ENCODE measurements around the gene ADARB2.

ADARB2 gene

DNA sequence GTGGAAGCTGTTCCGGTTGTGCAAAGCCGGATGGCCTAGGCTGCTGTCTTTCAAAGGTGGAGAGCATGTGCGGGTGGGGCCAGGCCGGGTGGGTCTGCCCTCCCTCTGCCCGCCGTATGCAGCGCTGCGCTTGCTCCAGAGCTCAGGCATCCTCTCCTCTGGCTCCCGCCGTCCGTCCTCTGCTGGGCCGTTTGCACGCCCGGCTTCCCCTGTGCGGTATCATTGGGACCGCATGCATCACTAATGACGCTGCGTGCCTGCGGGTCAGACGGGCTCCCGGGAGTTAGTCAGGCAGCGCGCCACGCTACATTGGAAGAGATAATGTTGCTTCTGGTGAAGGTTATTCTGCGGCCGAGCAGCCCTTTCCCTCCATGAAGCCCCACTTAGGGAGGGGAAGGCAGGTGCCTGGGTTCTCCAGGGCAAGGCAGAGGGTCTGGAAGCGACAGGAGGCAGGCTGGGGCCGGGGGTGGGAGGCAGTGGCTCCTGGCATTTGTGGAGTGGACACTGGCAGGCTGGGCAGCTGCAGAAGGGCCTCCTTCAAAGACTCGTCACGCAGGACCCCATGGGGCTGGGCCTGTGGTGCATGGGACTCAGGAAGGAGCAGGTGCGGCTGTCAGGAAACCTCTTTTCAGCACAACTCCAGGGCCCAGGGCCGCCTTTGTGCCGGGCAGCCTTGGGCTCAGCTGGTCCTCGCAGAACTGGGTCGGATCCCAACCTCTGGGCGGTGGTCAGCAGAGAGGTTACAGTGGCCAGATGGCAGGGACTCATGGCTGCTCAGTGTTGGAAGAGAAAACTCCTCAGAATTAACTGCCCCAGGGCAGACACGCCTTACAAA lies 362.6 kb downstream of the ADARB2 start:
- no peak for DNase-seq (ENCODE audit: low read depth)
- TF ChIP-seq, protein P1, sequence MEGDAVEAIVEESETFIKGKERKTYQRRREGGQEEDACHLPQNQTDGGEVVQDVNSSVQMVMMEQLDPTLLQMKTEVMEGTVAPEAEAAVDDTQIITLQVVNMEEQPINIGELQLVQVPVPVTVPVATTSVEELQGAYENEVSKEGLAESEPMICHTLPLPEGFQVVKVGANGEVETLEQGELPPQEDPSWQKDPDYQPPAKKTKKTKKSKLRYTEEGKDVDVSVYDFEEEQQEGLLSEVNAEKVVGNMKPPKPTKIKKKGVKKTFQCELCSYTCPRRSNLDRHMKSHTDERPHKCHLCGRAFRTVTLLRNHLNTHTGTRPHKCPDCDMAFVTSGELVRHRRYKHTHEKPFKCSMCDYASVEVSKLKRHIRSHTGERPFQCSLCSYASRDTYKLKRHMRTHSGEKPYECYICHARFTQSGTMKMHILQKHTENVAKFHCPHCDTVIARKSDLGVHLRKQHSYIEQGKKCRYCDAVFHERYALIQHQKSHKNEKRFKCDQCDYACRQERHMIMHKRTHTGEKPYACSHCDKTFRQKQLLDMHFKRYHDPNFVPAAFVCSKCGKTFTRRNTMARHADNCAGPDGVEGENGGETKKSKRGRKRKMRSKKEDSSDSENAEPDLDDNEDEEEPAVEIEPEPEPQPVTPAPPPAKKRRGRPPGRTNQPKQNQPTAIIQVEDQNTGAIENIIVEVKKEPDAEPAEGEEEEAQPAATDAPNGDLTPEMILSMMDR (conservative IDR thresholded peaks at IDR 0.05; ENCODE audit: control insufficient read depth, insufficient read depth, low read depth, low read length), result no peak
- no peak overlapping the region for H3K4me3 ChIP-seq (ENCODE audit: control insufficient read depth, low read depth, low read length)

DNA sequence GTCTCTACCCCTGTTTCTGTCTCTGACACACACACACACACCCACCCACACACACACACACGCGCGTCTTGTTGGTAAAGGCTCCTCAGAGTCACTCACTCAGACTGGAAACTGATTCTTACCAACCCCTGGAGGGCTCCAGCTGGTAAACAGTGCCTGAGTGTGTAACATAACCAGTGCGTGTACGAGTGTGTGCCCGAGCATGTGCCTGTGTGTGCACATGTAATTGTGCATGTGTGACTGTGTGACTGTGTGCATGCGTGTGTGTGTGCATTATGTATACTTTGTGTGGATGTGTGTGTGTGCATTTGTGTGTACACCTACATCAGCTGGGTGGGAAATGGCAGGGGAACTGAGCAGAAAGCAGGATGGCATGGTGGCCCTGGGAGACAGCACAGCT lies 364.0 kb downstream of the ADARB2 start:
- no peak overlapping the region for H3K4me3 ChIP-seq (ENCODE audit: control insufficient read depth, low read depth, low read length)
- DNase-seq (ENCODE audit: low read depth), result no peak
- TF ChIP-seq, protein P1 (conservative IDR thresholded peaks at IDR 0.05; ENCODE audit: control insufficient read depth, insufficient read depth, low read depth, low read length), result no peak

DNA sequence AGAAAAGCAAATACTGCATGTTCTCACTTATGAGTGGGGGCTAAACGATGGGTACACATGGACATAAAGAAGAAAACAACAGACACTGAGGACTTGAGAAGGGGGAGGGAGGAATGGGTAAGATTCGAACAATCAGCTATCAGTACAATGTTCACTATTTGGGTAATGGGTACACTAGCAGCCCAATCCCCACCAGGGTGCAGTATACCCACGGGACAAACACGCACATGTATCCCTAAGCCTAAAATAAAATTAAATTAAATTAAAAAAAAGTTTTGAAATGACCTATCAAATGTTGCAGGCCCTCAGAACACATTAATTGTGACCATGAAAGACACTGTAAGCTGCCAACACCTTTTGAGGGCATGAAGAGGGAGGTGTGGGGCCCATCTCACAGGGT lies 365.1 kb downstream of the ADARB2 start:
- DNase-seq (ENCODE audit: low read depth), result no peak

DNA sequence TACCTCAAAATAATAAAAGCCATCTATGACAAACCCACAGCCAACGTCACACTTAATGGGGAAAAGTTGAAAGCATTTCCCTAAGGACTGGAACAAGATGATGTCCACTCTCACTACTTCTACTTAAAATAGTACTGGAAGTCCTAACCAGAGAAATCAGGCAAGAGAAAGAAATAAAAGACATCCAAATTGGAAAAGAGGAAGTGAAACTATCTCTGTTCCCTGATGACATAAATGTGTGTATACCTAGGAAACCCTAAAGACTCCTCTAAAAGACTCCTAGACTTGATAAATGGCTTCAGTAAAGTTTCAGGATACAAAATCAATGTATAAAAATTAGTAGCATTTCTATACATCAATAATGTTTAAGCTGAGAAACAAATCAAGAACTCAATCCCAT lies 367.0 kb downstream of the ADARB2 start:
- no peak for DNase-seq (ENCODE audit: low read depth)
- TF ChIP-seq, protein P1 (conservative IDR thresholded peaks at IDR 0.05; ENCODE audit: control insufficient read depth, insufficient read depth, low read depth, low read length), result no peak
- no peak overlapping the region for H3K4me3 ChIP-seq (ENCODE audit: control insufficient read depth, low read depth, low read length)

More for the DNA sequence above, 365.1 kb downstream of the ADARB2 start:
- H3K4me3 ChIP-seq (ENCODE audit: control insufficient read depth, low read depth, low read length), result no peak overlapping the region
- TF ChIP-seq, protein P1 (conservative IDR thresholded peaks at IDR 0.05; ENCODE audit: control insufficient read depth, insufficient read depth, low read depth, low read length), result no peak

- no peak overlapping the region for H3K4me3 ChIP-seq (ENCODE audit: control insufficient read depth, low read depth, low read length)
- TF ChIP-seq, protein P1 (conservative IDR thresholded peaks at IDR 0.05; ENCODE audit: control insufficient read depth, insufficient read depth, low read depth, low read length), result no peak
- no peak for DNase-seq (ENCODE audit: low read depth)
Observed at GRCh38 chr10:1369665-1370064, 367.7 kb downstream of the ADARB2 start.

DNA sequence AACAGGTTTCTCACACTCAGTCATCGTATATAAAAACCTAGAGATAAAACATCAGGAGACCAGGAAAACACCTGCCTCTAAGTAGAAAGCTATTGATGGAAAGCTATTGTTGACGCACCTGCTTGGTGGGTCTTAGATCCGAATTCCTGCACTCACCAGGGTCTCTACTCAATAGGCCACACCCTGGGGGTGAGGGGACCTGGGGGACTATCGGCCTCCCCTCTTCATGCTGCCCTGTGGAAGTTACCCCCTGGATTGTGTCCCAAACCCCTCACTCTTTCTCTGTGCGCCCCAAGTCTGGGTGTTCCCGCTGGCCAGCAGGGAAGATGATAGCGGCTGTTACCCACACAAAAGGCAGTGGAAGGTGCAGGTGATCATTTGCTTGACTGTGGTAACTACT lies 368.1 kb downstream of the ADARB2 start:
- TF ChIP-seq, protein P1 (conservative IDR thresholded peaks at IDR 0.05; ENCODE audit: control insufficient read depth, insufficient read depth, low read depth, low read length), result no peak
- no peak for DNase-seq (ENCODE audit: low read depth)
- no peak overlapping the region for H3K4me3 ChIP-seq (ENCODE audit: control insufficient read depth, low read depth, low read length)

Data from fibroblast of mammary gland (primary cell).